ENCODE measurements around the gene PRDX6. TPM values are rescaled to one million over a fixed set of nuclear protein-coding genes. Genes with fewer than 3 reads are reported as not detected.

The PRDX6 gene
- total and polyA plus RNA-seq, 7 experiments from 2014 or later = 84.8 to 150 (median 107) TPM

- Mint-ChIP-seq H3K9me3 (no peaks in the 10 kb centered on the region), H3K4me3 (no peak overlapping the region), H3K27me3 (no peaks in the 10 kb centered on the region), H3K4me1 (peaks cover 14 to 37% (median 33%) of the 10 kb centered on the region in 7 donors), H3K27ac (no peak overlapping the region), H3K36me3 (peaks cover 22 to 53% (median 38%) of the 10 kb centered on the region in 5 donors)
- ChIA-PET CTCF (no interaction called here), POLR2A (no interaction called here)
- Histone ChIP-seq H3K9me3 (ENCODE audit: control insufficient read depth in 2 of 3, low read length in 3 of 3) (no peaks in the 10 kb centered on the region), H3K4me3 (ENCODE audit: low read length) (no peak overlapping the region), H3K36me3 (ENCODE audit: control insufficient read depth in 2 of 3, insufficient read depth in 3 of 3, low read length in 3 of 3) (peaks cover 5 to 63% (median 15%) of the 10 kb centered on the region in 3 experiments), H3K27ac (ENCODE audit: low read depth, low read length) (no peak overlapping the region), H3K4me1 (ENCODE audit: control insufficient read depth in 2 of 2, insufficient read depth in 2 of 2, low read length in 2 of 2) (peaks cover 6 to 18% of the 10 kb centered on the region in 2 donors), H3K27me3 (ENCODE audit: control insufficient read depth in 2 of 2, insufficient read depth in 2 of 2, low read length in 2 of 2) (no peaks in the 10 kb centered on the region)
- DNase-seq = no peak
- ATAC-seq = no peak
- intact Hi-C loops (cut with micrococcal nuclease) = no loop called here
Measured at GRCh38 chr1:173482683-173483082, 5.5 kb downstream of the PRDX6 start.

- DNase-seq (no peak), ATAC-seq (no peak)
- Histone ChIP-seq H3K4me3 (ENCODE audit: low read length) (no peak overlapping the region), H3K27me3 (ENCODE audit: control insufficient read depth in 2 of 2, insufficient read depth in 2 of 2, low read length in 2 of 2) (no peaks in the 10 kb centered on the region), H3K27ac (ENCODE audit: low read depth, low read length) (no peak overlapping the region), H3K4me1 (ENCODE audit: control insufficient read depth in 2 of 2, insufficient read depth in 2 of 2, low read length in 2 of 2) (peaks cover 0 to 9% of the 10 kb centered on the region in 2 donors), H3K9me3 (ENCODE audit: control insufficient read depth in 2 of 3, low read length in 3 of 3) (no peaks in the 10 kb centered on the region), H3K36me3 (ENCODE audit: control insufficient read depth in 2 of 3, insufficient read depth in 3 of 3, low read length in 3 of 3) (peaks cover 5 to 71% (median 22%) of the 10 kb centered on the region in 3 experiments)
- intact Hi-C loops (cut with micrococcal nuclease) = no loop called here
- Mint-ChIP-seq H3K4me1 (peaks cover 3 to 21% (median 18%) of the 10 kb centered on the region in 7 donors), H3K27me3 (no peaks in the 10 kb centered on the region), H3K9me3 (no peaks in the 10 kb centered on the region), H3K4me3 (no peak overlapping the region), H3K27ac (peak overlapping the region in 1 of 9 donors; percentile 16), H3K36me3 (peaks cover 22 to 69% (median 50%) of the 10 kb centered on the region in 5 donors)
- CTCF ChIA-PET = no interaction called here
- POLR2A ChIA-PET = no interaction called here
Measured at GRCh38 chr1:173484276-173484675, 7.1 kb downstream of the PRDX6 start.

- H3K4me3 Mint-ChIP-seq = no peak overlapping the region
- ChIA-PET CTCF (no interaction called here), POLR2A (interaction anchor here (0.7 to 1.2 kb wide), 2 partner anchors 10 to 36 kb away, joined by 3 read pairs; no protein-coding TSS in a partner anchor)
- peaks cover 5 to 73% (median 22%) of the 10 kb centered on the region in 3 experiments for H3K36me3 ChIP-seq (ENCODE audit: control insufficient read depth in 2 of 3, insufficient read depth in 3 of 3, low read length in 3 of 3)
- ATAC-seq (no peak), DNase-seq (no peak)
- peaks cover 0 to 10% (median 7%) of the 10 kb centered on the region in 7 donors for H3K4me1 Mint-ChIP-seq
- intact Hi-C loops (cut with micrococcal nuclease) = no loop called here
- H3K9me3 Mint-ChIP-seq = no peaks in the 10 kb centered on the region
- H3K27ac Mint-ChIP-seq = peak overlapping the region in 3 of 9 donors; percentile 5 to 58 (median 37)
- H3K27ac ChIP-seq (ENCODE audit: low read depth, low read length) = no peak overlapping the region
- H3K4me1 ChIP-seq (ENCODE audit: control insufficient read depth in 2 of 2, insufficient read depth in 2 of 2, low read length in 2 of 2) = no peaks in the 10 kb centered on the region
- H3K9me3 ChIP-seq (ENCODE audit: control insufficient read depth in 2 of 3, low read length in 3 of 3) = no peaks in the 10 kb centered on the region
- peaks cover 22 to 74% (median 50%) of the 10 kb centered on the region in 5 donors for H3K36me3 Mint-ChIP-seq
- no peaks in the 10 kb centered on the region for H3K27me3 Mint-ChIP-seq
- no peak overlapping the region for H3K4me3 ChIP-seq (ENCODE audit: low read length)
- no peaks in the 10 kb centered on the region for H3K27me3 ChIP-seq (ENCODE audit: control insufficient read depth in 2 of 2, insufficient read depth in 2 of 2, low read length in 2 of 2)
Measured at GRCh38 chr1:173485401-173485800, 8.3 kb downstream of the PRDX6 start.

GRCh38 chr1:173488001-173488400, 10.9 kb downstream of the PRDX6 start:
- DNase-seq (no peak), ATAC-seq (no peak)
- no peak overlapping the region for H3K4me3 Mint-ChIP-seq
- ChIA-PET CTCF (interaction anchor here (1.0 to 1.3 kb wide), 2 partner anchors 29 to 59 kb away, joined by 3 read pairs; no protein-coding TSS in a partner anchor), POLR2A (interaction anchor here (0.7 kb wide), 1 partner anchor 11 kb away, joined by 3 read pairs; the partner anchor contains the start of gene PRDX6)
- peaks cover 0 to under 1% (median 0%) of the 10 kb centered on the region in 11 donors for H3K9me3 Mint-ChIP-seq
- peak overlapping the region in 4 of 9 donors; percentile 2 to 43 (median 29) for H3K27ac Mint-ChIP-seq
- H3K36me3 Mint-ChIP-seq = peaks cover 13 to 58% (median 39%) of the 10 kb centered on the region in 5 donors
- intact Hi-C loops (cut with micrococcal nuclease) = no loop called here
- Histone ChIP-seq H3K9me3 (ENCODE audit: control insufficient read depth in 2 of 3, low read length in 3 of 3) (no peaks in the 10 kb centered on the region), H3K27ac (ENCODE audit: low read depth, low read length) (no peak overlapping the region), H3K4me3 (ENCODE audit: low read length) (no peak overlapping the region), H3K36me3 (ENCODE audit: control insufficient read depth in 2 of 3, insufficient read depth in 3 of 3, low read length in 3 of 3) (peaks cover 5 to 54% (median 19%) of the 10 kb centered on the region in 3 experiments), H3K27me3 (ENCODE audit: control insufficient read depth in 2 of 2, insufficient read depth in 2 of 2, low read length in 2 of 2) (no peaks in the 10 kb centered on the region), H3K4me1 (ENCODE audit: control insufficient read depth in 2 of 2, insufficient read depth in 2 of 2, low read length in 2 of 2) (no peaks in the 10 kb centered on the region)
- H3K27me3 Mint-ChIP-seq = no peaks in the 10 kb centered on the region
- peaks cover 0 to 6% (median 0%) of the 10 kb centered on the region in 7 donors for H3K4me1 Mint-ChIP-seq

GRCh38 chr1:173489149-173489600, 12.0 kb downstream of the PRDX6 start:
- no peak overlapping the region for H3K27ac ChIP-seq (ENCODE audit: low read depth, low read length)
- H3K36me3 Mint-ChIP-seq = peaks cover 13 to 59% (median 40%) of the 10 kb centered on the region in 5 donors
- no peaks in the 10 kb centered on the region for H3K9me3 ChIP-seq (ENCODE audit: control insufficient read depth in 2 of 3, low read length in 3 of 3)
- H3K27me3 Mint-ChIP-seq = no peaks in the 10 kb centered on the region
- POLR2A ChIA-PET = interaction anchor here (0.7 kb wide), 1 partner anchor 97 kb away, joined by 3 read pairs; no protein-coding TSS in a partner anchor
- CTCF ChIA-PET = no interaction called here
- H3K4me1 ChIP-seq (ENCODE audit: control insufficient read depth in 2 of 2, insufficient read depth in 2 of 2, low read length in 2 of 2) = no peaks in the 10 kb centered on the region
- H3K27ac Mint-ChIP-seq = peak overlapping the region in 3 of 9 donors; percentile 16 to 33 (median 22)
- H3K4me3 ChIP-seq (ENCODE audit: low read length) = no peak overlapping the region
- intact Hi-C loops (cut with micrococcal nuclease) = no loop called here
- no peak for DNase-seq
- no peaks in the 10 kb centered on the region for H3K27me3 ChIP-seq (ENCODE audit: control insufficient read depth in 2 of 2, insufficient read depth in 2 of 2, low read length in 2 of 2)
- H3K4me3 Mint-ChIP-seq = no peak overlapping the region
- no peak for ATAC-seq
- H3K36me3 ChIP-seq (ENCODE audit: control insufficient read depth in 2 of 3, insufficient read depth in 3 of 3, low read length in 3 of 3) = peaks cover 5 to 44% (median 16%) of the 10 kb centered on the region in 3 experiments
- H3K4me1 Mint-ChIP-seq = peaks cover 0 to 6% (median 0%) of the 10 kb centered on the region in 7 donors
- H3K9me3 Mint-ChIP-seq = peaks cover 0 to 11% (median 3%) of the 10 kb centered on the region in 11 donors

- H3K36me3 ChIP-seq (ENCODE audit: control insufficient read depth in 2 of 3, insufficient read depth in 3 of 3, low read length in 3 of 3) = peaks cover 5 to 37% (median 12%) of the 10 kb centered on the region in 3 experiments
- no peak for ATAC-seq
- Mint-ChIP-seq H3K36me3 (peaks cover 13 to 52% (median 36%) of the 10 kb centered on the region in 5 donors), H3K9me3 (peaks cover 0 to 12% (median 3%) of the 10 kb centered on the region in 11 donors), H3K4me1 (peaks cover 0 to 6% (median 0%) of the 10 kb centered on the region in 7 donors), H3K4me3 (no peak overlapping the region), H3K27me3 (no peaks in the 10 kb centered on the region), H3K27ac (no peak overlapping the region)
- no peaks in the 10 kb centered on the region for H3K27me3 ChIP-seq (ENCODE audit: control insufficient read depth in 2 of 2, insufficient read depth in 2 of 2, low read length in 2 of 2)
- no peak overlapping the region for H3K27ac ChIP-seq (ENCODE audit: low read depth, low read length)
- ChIA-PET POLR2A (interaction anchor here (0.6 kb wide), 1 partner anchor 1059 kb away, joined by 3 read pairs; no protein-coding TSS in a partner anchor), CTCF (no interaction called here)
- H3K9me3 ChIP-seq (ENCODE audit: control insufficient read depth in 2 of 3, low read length in 3 of 3) = no peaks in the 10 kb centered on the region
- no peak overlapping the region for H3K4me3 ChIP-seq (ENCODE audit: low read length)
- intact Hi-C loops (cut with micrococcal nuclease) = no loop called here
- DNase-seq = no peak
- H3K4me1 ChIP-seq (ENCODE audit: control insufficient read depth in 2 of 2, insufficient read depth in 2 of 2, low read length in 2 of 2) = no peaks in the 10 kb centered on the region
Measured at GRCh38 chr1:173489929-173490328, 12.8 kb downstream of the PRDX6 start.

Data from naive thymus-derived CD4-positive, alpha-beta T cell (primary cell).